Endodermal cell (in vitro differentiated cells): ENCODE results near the gene DDTL. TPM values are rescaled to one million over a fixed set of nuclear protein-coding genes. Genes with fewer than 3 reads are reported as not detected.

Experiments
- DNase-seq: peaks from one replicate; pipeline ENCODE4 v3.0.0-alpha.2; 2017
- H3K27ac ChIP-seq: 2 replicates; pipeline ENCODE4 v1.5.1; 2013; ENCODE audit warnings: mild to moderate bottlenecking, low read depth, low read length, moderate library complexity
- H3K27me3 ChIP-seq: 2 replicates; pipeline ENCODE4 v1.6.1; 2013; ENCODE audit warnings: mild to moderate bottlenecking, low read length, moderate library complexity; ENCODE audit not compliant: insufficient read depth, control insufficient read depth, poor library complexity, severe bottlenecking
- H3K36me3 ChIP-seq: 2 replicates; pipeline ENCODE4 v1.7.0; 2013; ENCODE audit warnings: mild to moderate bottlenecking, low read length, moderate library complexity; ENCODE audit not compliant: control insufficient read depth, insufficient read depth
- H3K4me1 ChIP-seq: one replicate; pipeline ENCODE4 v1.7.0; 2013; ENCODE audit warnings: low read length; ENCODE audit not compliant: control insufficient read depth, insufficient read depth
- H3K4me3 ChIP-seq: 2 replicates; pipeline ENCODE4 v1.5.1; 2013; ENCODE audit warnings: mild to moderate bottlenecking, low read length, moderate library complexity
- H3K9ac ChIP-seq: 2 replicates; pipeline ENCODE4 v1.6.1; 2013; ENCODE audit warnings: mild to moderate bottlenecking, low read length, moderate library complexity; ENCODE audit not compliant: poor library complexity, severe bottlenecking; ENCODE audit errors: extremely low read depth
- H3K9me3 ChIP-seq: 2 replicates; pipeline ENCODE4 v1.6.1; 2013; ENCODE audit warnings: mild to moderate bottlenecking, low read length, moderate library complexity; ENCODE audit not compliant: control insufficient read depth
- H3K27ac Mint-ChIP-seq: 2 replicates; pipeline ENCODE4 v1.8.0; 2020; ENCODE audit warnings: mixed read lengths
- H3K27me3 Mint-ChIP-seq: 2 replicates; pipeline ENCODE4 v1.8.0; 2021; ENCODE audit warnings: mild to moderate bottlenecking, mixed read lengths; ENCODE audit not compliant: insufficient read depth
- H3K36me3 Mint-ChIP-seq: 2 replicates; pipeline ENCODE4 v1.8.0; 2020; ENCODE audit warnings: low read depth, mixed read lengths
- H3K4me1 Mint-ChIP-seq: 2 replicates; pipeline ENCODE4 v1.8.0; 2020; ENCODE audit warnings: mixed read lengths
- H3K4me3 Mint-ChIP-seq: 2 replicates; pipeline ENCODE4 v1.8.0; 2020; ENCODE audit warnings: mild to moderate bottlenecking, moderate library complexity, mixed read lengths
- H3K9me3 Mint-ChIP-seq: 2 replicates; pipeline ENCODE4 v1.8.0; 2020; ENCODE audit warnings: mild to moderate bottlenecking, mixed read lengths
- CTCF ChIP-seq: fragments of 200-600 bp; sonication (generic); conservative IDR thresholded peaks from 2 replicates; pipeline ENCODE4 v1.5.0; 2021; ENCODE audit warnings: antibody characterized with exemption, mild to moderate bottlenecking
- WGBS, 2 experiments: methylation state at CpG; one replicate each; pipeline versions ENCODE4 v1.1.5 to v1.1.7; 2013; ENCODE audit warnings: missing lambda C conversion rate in 2 of 2, mixed read lengths in 1 of 2; ENCODE audit not compliant: insufficient coverage in 1 of 2, insufficient read length in 1 of 2; 5-methylcytosine and 5-hydroxymethylcytosine counted together
- total RNA-seq, 2 donors: library from RNA; stranded (reverse); fragmentation: NEBNext Ultra II Directional in 1 of 2; extraction: Animal tissue kit (Norgen Biotek cat#: 25700) in 1 of 2; gene quantifications; 2 replicates in 1 of 2; 3 replicates in 1 of 2; pipeline ENCODE4 v1.2.1, GENCODE V29; 2021

DDTL gene
- total RNA-seq, 2 donors from 2014 or later: 1.2 TPM; not detected in 1

GRCh38 chr22:24002272-24002671 lies 35.6 kb downstream of the DDTL start:
- H3K27ac ChIP-seq: no peak overlapping the region
- no peak for DNase-seq
- H3K9me3 ChIP-seq: no peaks in the 10 kb centered on the region
- Mint-ChIP-seq H3K9me3 (no peaks in the 10 kb centered on the region), H3K4me1 (no peaks in the 10 kb centered on the region), H3K27ac (no peak overlapping the region), H3K4me3 (no peak overlapping the region), H3K36me3 (no peaks in the 10 kb centered on the region), H3K27me3 (peaks cover 17% of the 10 kb centered on the region)
- 85 to 95% methylated on average over 4 to 8 of the region's 10 CpGs for WGBS, 2 experiments
- no peaks in the 10 kb centered on the region for H3K27me3 ChIP-seq
- no peak overlapping the region for H3K4me3 ChIP-seq
- no peaks in the 10 kb centered on the region for H3K36me3 ChIP-seq
- no peak overlapping the region for H3K9ac ChIP-seq
- no peaks in the 10 kb centered on the region for H3K4me1 ChIP-seq
- no peak for TF ChIP-seq CTCF

DNA sequence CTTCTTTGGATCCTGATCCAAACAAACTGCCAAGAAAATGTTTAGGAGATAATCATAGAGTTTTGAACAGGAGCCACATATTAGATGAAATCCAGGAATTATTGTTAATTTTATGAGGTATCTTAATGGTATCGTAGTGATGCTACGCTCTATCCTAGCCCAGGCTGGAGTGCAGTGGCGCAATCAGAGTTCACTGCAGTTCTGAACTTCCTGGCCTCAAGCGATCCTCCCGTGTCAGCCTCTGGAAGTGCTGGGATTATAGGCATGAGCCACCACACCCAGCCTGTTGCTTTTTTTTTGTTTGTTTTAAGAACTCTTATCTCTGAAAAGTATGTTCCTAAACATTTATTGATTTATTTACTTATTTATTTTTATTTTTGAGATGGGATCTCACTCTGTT lies 36.2 kb downstream of the DDTL start:
- Histone ChIP-seq H3K9ac (no peak overlapping the region), H3K27me3 (no peaks in the 10 kb centered on the region), H3K4me3 (no peak overlapping the region), H3K36me3 (no peaks in the 10 kb centered on the region), H3K9me3 (no peaks in the 10 kb centered on the region), H3K27ac (no peak overlapping the region), H3K4me1 (no peaks in the 10 kb centered on the region)
- Mint-ChIP-seq H3K27ac (no peak overlapping the region), H3K9me3 (no peaks in the 10 kb centered on the region), H3K36me3 (no peaks in the 10 kb centered on the region), H3K4me3 (no peak overlapping the region), H3K4me1 (no peaks in the 10 kb centered on the region), H3K27me3 (peaks cover 15% of the 10 kb centered on the region)
- no peak for TF ChIP-seq CTCF
- WGBS, 2 experiments: 92 to 95% methylated on average over 4 to 5 of the region's 5 CpGs
- DNase-seq: no peak

- no peaks in the 10 kb centered on the region for H3K9me3 Mint-ChIP-seq
- H3K27ac Mint-ChIP-seq: no peak overlapping the region
- no peak overlapping the region for H3K9ac ChIP-seq
- H3K4me3 Mint-ChIP-seq: no peak overlapping the region
- H3K4me1 ChIP-seq: no peaks in the 10 kb centered on the region
- H3K9me3 ChIP-seq: no peaks in the 10 kb centered on the region
- no peak for TF ChIP-seq CTCF
- DNase-seq: no peak
- H3K4me1 Mint-ChIP-seq: peaks cover 1% of the 10 kb centered on the region
- H3K27ac ChIP-seq: no peak overlapping the region
- WGBS, 2 experiments: 92 to 93% methylated on average over 8 to 9 of the region's 9 CpGs
- H3K27me3 ChIP-seq: no peaks in the 10 kb centered on the region
- H3K27me3 Mint-ChIP-seq: peaks cover 15% of the 10 kb centered on the region
- H3K4me3 ChIP-seq: no peak overlapping the region
- H3K36me3 Mint-ChIP-seq: no peaks in the 10 kb centered on the region
- no peaks in the 10 kb centered on the region for H3K36me3 ChIP-seq
Observed at GRCh38 chr22:24003887-24004286, 37.2 kb downstream of the DDTL start.
